SJSA1 (cell line): Measurements from ENCODE around the gene GIPC3. TPM values are rescaled to one million over a fixed set of nuclear protein-coding genes. Genes with fewer than 3 reads are reported as not detected.
A peak's percentile ranks its signal among the peaks of the same experiment; 100 is the strongest.
"Not testable (repeated sequence)": the region's sequence is repeated elsewhere in the genome, so short reads cannot be mapped to it uniquely, and the experiment has no call there.

Experiments
- DNase-seq, 2 experiments: peaks; one replicate each; pipeline ENCODE4 v3.0.0-alpha.2; 2015 to 2020; ENCODE audit warnings: low spot score in 2 of 2, low read depth in 1 of 2
- H3K27ac ChIP-seq: fragments of 250-450 bp; sonication (Bioruptor Pico); 2 replicates; pipeline ENCODE4 v1.5.1; 2020; ENCODE audit warnings: mild to moderate bottlenecking, moderate library complexity
- H3K27me3 ChIP-seq: fragments of 250-450 bp; sonication (Bioruptor Pico); replicated peaks from 2 replicates; pipeline ENCODE4 v1.5.1; 2020; ENCODE audit warnings: mild to moderate bottlenecking, moderate library complexity
- H3K36me3 ChIP-seq: fragments of 250-450 bp; sonication (Bioruptor Pico); 2 replicates; pipeline ENCODE4 v1.5.1; 2020; ENCODE audit warnings: mild to moderate bottlenecking
- H3K4me1 ChIP-seq: fragments of 250-450 bp; sonication (Bioruptor Pico); replicated peaks from 2 replicates; pipeline ENCODE4 v1.6.1; 2021; ENCODE audit warnings: mild to moderate bottlenecking
- H3K4me3 ChIP-seq: fragments of 250-450 bp; sonication (Bioruptor Pico); 2 replicates; pipeline ENCODE4 v1.5.1; 2020; ENCODE audit warnings: mild to moderate bottlenecking
- H3K9me3 ChIP-seq: fragments of 250-450 bp; sonication (Bioruptor Pico); replicated peaks from 2 replicates; pipeline ENCODE4 v1.5.1; 2020; ENCODE audit warnings: mild to moderate bottlenecking
- total RNA-seq: library from RNA; depleted of rRNA; stranded (reverse); fragments of >200 nt; shearing (Covaris generic); gene quantifications from 2 replicates; pipeline ENCODE4 v1.2.3, GENCODE V29; 2014

GIPC3 gene
- total RNA-seq, 1 experiment from 2014 or later = 13.1 TPM

DNA sequence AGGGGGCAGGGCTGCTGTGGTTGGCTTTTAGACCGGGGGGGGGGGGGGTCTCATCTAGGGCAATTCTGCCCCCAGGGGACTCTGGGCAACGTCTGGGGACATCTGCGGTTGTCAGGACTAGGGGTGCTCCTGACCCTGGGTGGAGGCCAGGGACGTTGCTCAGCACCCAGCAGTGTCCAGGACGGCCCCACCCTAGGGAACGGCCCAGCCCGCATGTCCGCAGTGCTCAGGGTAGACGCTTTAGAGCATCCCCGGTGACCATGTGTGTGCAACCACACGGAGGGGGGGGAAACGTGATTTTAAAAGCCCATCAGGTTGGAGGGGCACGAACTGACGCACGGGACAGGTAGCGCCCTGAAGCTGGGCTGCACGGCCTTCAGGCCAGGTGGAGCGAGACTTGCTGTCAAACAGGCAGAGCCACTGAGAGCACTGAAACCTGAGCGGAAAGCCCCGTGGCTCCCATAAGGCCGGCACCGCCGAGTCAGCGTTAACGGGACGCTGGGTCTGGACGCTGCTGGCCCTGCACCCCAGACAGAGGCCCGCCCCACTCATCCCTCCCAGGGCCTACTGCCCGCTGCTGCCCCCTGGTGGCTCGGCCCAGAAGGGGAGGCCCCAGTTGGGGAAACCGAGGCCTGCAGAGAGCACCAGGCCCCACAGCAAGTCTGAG, 33.0 kb downstream of the GIPC3 start:
- Histone ChIP-seq H3K27ac (no peak overlapping the region), H3K4me1 (peaks cover 6% of the 10 kb centered on the region), H3K27me3 (no peaks in the 10 kb centered on the region), H3K4me3 (no peak overlapping the region), H3K36me3 (peaks cover 71% of the 10 kb centered on the region), H3K9me3 (no peaks in the 10 kb centered on the region)
- DNase-seq = peak; percentile 66 to 78

DNA sequence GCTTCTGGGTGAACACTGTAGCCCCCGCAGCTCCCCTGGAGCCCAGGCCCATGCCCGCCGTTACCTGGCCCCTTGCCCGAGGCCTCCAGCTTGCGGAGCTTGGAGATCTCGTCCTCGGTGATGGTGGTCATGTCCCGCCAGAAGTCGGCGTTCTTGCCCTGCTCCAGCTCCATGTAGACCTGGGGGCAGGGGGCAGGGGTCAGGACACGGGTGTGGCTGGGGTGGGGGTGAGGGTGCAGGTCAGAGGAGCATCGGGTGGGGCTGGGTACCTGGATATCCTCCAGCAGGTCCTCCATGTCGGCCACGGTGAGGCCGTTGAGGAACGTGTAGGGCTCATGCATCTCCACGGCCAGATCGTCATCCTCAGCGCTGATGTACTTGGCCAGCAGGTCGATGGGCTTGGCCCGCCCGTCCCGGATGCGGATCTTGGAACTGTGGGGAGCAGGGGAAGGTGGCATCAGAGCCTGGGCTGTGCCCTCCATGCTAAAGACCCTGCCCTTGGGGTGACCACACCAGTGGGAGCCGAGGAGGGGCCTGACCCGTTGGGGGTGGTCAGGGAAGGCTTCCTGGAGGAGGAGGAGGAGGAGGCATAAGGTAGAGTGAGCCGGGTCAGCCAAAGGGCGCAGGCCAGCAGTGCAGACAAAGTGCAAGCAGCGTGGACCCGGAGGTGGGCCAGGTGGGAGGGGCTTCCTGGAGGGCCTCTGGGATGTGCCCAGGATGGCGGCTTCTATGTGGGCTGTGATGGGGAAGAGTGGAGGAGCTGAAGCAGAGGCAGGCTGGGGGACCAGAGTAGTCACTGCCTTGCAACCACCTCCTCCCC, 33.7 kb downstream of the GIPC3 start:
- Histone ChIP-seq H3K36me3 (peaks cover 64% of the 10 kb centered on the region), H3K27ac (no peak overlapping the region), H3K9me3 (no peaks in the 10 kb centered on the region), H3K4me1 (peaks cover 6% of the 10 kb centered on the region), H3K4me3 (no peak overlapping the region), H3K27me3 (no peaks in the 10 kb centered on the region)
- no peak for DNase-seq

GRCh38 chr19:3619631-3620012, 34.3 kb downstream of the GIPC3 start:
- Histone ChIP-seq H3K9me3 (no peaks in the 10 kb centered on the region), H3K4me3 (no peak overlapping the region), H3K36me3 (peaks cover 62% of the 10 kb centered on the region), H3K27ac (no peak overlapping the region), H3K27me3 (no peaks in the 10 kb centered on the region), H3K4me1 (peaks cover 6% of the 10 kb centered on the region)
- no peak for DNase-seq

DNA sequence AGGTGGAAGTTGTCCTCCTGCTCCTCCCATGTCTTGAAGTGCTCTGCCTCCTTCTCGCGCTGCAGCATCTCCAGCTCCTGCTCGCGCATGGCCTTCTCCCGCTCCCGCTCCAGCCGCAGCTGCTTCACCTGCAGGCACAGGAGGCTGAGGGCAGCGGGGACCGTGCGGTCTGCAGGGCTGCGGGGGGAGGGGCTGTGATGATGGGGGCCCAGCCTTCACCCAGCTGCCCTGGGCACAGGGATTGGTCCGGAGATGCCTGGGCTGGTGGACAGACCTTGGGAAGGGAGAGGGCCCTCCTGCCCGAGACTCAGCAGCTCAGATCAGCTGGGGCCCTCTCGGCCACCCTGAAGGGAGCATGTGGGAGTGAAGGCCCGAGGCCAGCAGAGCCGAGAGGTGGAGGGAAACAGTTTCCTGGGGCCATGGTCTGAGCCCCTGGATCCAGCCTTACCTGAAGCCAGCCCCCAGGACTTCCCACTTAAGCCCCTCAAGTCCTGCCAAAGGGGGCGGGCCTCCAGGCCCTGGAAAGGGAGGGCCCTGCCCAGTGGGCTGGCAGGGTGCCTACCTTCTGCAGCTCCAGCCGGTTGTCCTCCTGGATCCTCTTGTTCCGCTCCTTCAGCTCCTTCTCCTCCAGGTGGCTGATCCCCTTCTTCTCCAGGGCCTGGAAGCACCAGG, 35.0 kb downstream of the GIPC3 start:
- H3K9me3 ChIP-seq = no peaks in the 10 kb centered on the region
- no peak for DNase-seq
- H3K27ac ChIP-seq = no peak overlapping the region
- H3K36me3 ChIP-seq = peaks cover 63% of the 10 kb centered on the region
- H3K27me3 ChIP-seq = no peaks in the 10 kb centered on the region
- H3K4me1 ChIP-seq = peaks cover 12% of the 10 kb centered on the region
- no peak overlapping the region for H3K4me3 ChIP-seq

DNA sequence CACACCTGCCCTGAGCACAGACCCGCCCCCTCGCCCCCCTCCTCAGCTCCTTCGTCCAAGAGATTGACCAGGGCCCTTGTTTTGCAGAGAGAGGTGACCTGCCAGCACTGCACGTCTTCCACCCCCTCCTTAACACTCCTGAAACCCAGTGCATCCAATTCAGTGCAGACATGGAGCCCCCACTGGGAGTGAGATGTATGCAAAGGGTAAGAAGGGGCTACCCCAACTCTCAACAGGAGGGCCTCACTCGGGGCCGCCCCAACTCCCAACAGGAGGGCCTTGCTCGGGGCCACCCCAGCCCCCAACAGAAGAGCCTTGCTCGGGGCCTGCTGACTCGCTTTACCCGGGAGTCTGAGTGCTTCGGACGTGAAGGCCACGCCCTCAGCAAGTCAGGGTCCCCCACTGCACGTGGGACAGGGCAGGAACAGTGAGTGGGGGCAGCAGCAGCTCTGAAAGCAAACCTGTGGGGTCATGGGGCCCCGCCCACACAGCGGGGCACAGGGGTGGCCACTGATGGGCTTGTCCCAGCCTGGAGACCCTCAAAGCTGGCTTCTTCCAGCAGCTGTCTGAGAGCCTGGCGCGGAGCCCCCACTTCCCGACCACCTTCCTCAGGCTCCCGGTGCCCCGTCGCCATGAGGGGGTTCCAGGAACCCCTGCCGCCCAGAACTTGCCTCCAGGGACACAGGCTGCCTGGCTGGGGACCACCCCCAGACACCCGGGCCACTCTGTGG, 35.7 kb downstream of the GIPC3 start:
- H3K27ac ChIP-seq = no peak overlapping the region
- no peak overlapping the region for H3K4me3 ChIP-seq
- H3K27me3 ChIP-seq = no peaks in the 10 kb centered on the region
- H3K4me1 ChIP-seq = peaks cover 19% of the 10 kb centered on the region
- H3K36me3 ChIP-seq = peaks cover 59% of the 10 kb centered on the region
- DNase-seq = no peak
- H3K9me3 ChIP-seq = no peaks in the 10 kb centered on the region

- Histone ChIP-seq H3K4me1 (peaks cover 20% of the 10 kb centered on the region), H3K36me3 (peaks cover 61% of the 10 kb centered on the region), H3K27me3 (no peaks in the 10 kb centered on the region), H3K9me3 (no peaks in the 10 kb centered on the region), H3K27ac (no peak overlapping the region), H3K4me3 (no peak overlapping the region)
- no peak for DNase-seq
Measured at GRCh38 chr19:3621689-3622088, 36.4 kb downstream of the GIPC3 start.

- Histone ChIP-seq H3K27me3 (no peaks in the 10 kb centered on the region), H3K36me3 (peaks cover 57% of the 10 kb centered on the region), H3K27ac (no peak overlapping the region), H3K4me3 (no peak overlapping the region), H3K4me1 (peaks cover 22% of the 10 kb centered on the region), H3K9me3 (no peaks in the 10 kb centered on the region)
- DNase-seq = no peak
Measured at GRCh38 chr19:3622224-3622623, 36.9 kb downstream of the GIPC3 start.

- Histone ChIP-seq H3K36me3 (peaks cover 46% of the 10 kb centered on the region), H3K9me3 (no peaks in the 10 kb centered on the region), H3K4me1 (peaks cover 18% of the 10 kb centered on the region), H3K4me3 (no peak overlapping the region), H3K27ac (no peak overlapping the region), H3K27me3 (no peaks in the 10 kb centered on the region)
- DNase-seq = no peak
Measured at GRCh38 chr19:3623716-3624115, 38.4 kb downstream of the GIPC3 start.

- peak overlapping the region; percentile 93; the same call in 1 of the 2 replicates for H3K27ac ChIP-seq
- peaks cover 23% of the 10 kb centered on the region for H3K36me3 ChIP-seq
- DNase-seq = no peak
Measured at GRCh38 chr19:3625996-3626472, 40.8 kb downstream of the GIPC3 start.

GRCh38 chr19:3626473-3627350, 41.4 kb downstream of the GIPC3 start, which contains the start of gene CACTIN:
TSS of gene CACTIN (minus strand) at chr19:3626790. CDS start at chr19:3626762, 28 bp downstream.
- H3K27me3 ChIP-seq = no peaks in the 10 kb centered on the region
- H3K9me3 ChIP-seq = no peaks in the 10 kb centered on the region
- DNase-seq = peak; percentile 99
- H3K27ac ChIP-seq = peak within 1 kb of the TSS; percentile 93
- peaks cover 18% of the 10 kb centered on the region for H3K4me1 ChIP-seq
- H3K4me3 ChIP-seq = peak within 1 kb of the TSS; percentile 95
- H3K36me3 ChIP-seq = peaks cover 20% of the 10 kb centered on the region

More at GRCh38 chr19:3625996-3626472, 40.8 kb downstream of the GIPC3 start:
- H3K4me1 ChIP-seq = peaks cover 18% of the 10 kb centered on the region
- peak overlapping the region; percentile 95 for H3K4me3 ChIP-seq
- no peaks in the 10 kb centered on the region for H3K9me3 ChIP-seq
- no peaks in the 10 kb centered on the region for H3K27me3 ChIP-seq

DNA sequence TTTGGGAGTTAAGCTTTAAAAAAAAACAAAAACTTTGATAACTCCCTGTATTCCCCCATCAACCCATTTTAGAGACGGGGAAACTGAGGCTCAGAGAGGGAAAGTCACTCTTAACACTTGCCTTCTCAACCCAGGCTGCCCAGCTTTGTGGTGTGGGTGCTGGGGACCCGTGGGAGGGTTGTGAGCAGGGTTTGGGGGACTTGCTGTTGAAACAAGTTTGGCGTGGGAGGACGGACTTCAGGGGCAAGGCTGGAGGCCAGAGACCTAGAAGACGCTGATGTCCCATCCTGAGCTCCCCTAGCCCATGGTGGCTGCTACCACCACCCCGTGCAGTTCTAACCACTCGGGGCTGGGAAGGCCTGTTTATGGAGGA, 42.1 kb downstream of the GIPC3 start:
- DNase-seq = no peak
- H3K27ac ChIP-seq = no peak overlapping the region
- peaks cover 21% of the 10 kb centered on the region for H3K36me3 ChIP-seq
- H3K4me1 ChIP-seq = peaks cover 18% of the 10 kb centered on the region
- no peaks in the 10 kb centered on the region for H3K27me3 ChIP-seq
- H3K4me3 ChIP-seq = peak overlapping the region; percentile 95
- H3K9me3 ChIP-seq = no peaks in the 10 kb centered on the region

DNA sequence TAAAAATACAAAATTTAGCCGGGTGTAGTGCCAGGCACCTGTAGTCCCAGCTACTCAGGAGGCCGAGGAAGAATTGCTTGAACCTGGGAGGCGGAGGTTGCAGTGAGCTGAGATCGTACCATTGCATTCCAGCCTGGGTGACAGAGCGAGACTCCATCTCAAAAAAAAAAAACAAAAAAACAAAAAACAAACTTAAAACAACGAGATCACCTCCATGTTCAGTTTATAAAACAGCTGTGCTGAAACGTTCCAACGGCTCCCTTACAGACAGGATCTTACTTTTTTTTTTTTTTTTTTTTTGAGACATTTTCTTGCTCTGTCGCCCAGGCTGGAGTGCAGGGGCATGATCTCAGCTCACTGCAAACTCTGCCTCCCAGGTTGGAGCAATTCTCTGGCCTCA, 43.5 kb downstream of the GIPC3 start:
- H3K4me1 ChIP-seq = peaks cover 18% of the 10 kb centered on the region

More for the DNA sequence above, 43.5 kb downstream of the GIPC3 start:
- H3K36me3 ChIP-seq = peaks cover 21% of the 10 kb centered on the region
- H3K4me3 ChIP-seq, H3K27me3 ChIP-seq, H3K27ac ChIP-seq, DNase-seq, H3K9me3 ChIP-seq: not testable (repeated sequence)
